Tibial nerve (tissue), 4 donors: ENCODE data around the gene ADAT3. TPM values are rescaled to one million over a fixed set of nuclear protein-coding genes. Genes with fewer than 3 reads are reported as not detected.
"Not testable (repeated sequence)": the region's sequence is repeated elsewhere in the genome, so short reads cannot be mapped to it uniquely, and the experiment has no call there.

Experiments
- DNase-seq, 2 donors: peaks; one replicate each; pipeline ENCODE4 v3.0.0-alpha.2; 2019; ENCODE audit warnings: low spot score in 2 of 2
- H3K27ac ChIP-seq, 4 donors: fragments of 200-600 bp; sonication (generic) in 3 of 4; one replicate each; pipeline ENCODE4 v1.5.1; 2017 to 2019; ENCODE audit warnings: mild to moderate bottlenecking in 1 of 4
- H3K27me3 ChIP-seq, 2 donors: fragments of 200-600 bp; sonication (generic) in 1 of 2; one replicate each; pipeline versions ENCODE4 v1.5.1 to v1.6.0; 2017 to 2019
- H3K36me3 ChIP-seq, 3 donors: fragments of 200-600 bp; sonication (generic); one replicate each; pipeline ENCODE4 v1.5.1; 2018 to 2019
- H3K4me1 ChIP-seq, 4 donors: fragments of 200-600 bp; sonication (generic) in 3 of 4; one replicate each; pipeline ENCODE4 v1.5.1; 2017 to 2019
- H3K4me3 ChIP-seq, 4 donors: fragments of 200-600 bp; sonication (generic) in 3 of 4; one replicate each; pipeline ENCODE4 v1.5.1; 2017 to 2019; ENCODE audit warnings: mild to moderate bottlenecking in 1 of 4, moderate library complexity in 1 of 4
- H3K9me3 ChIP-seq, 4 donors: fragments of 200-600 bp; sonication (generic) in 3 of 4; one replicate each; pipeline ENCODE4 v1.5.1; 2017 to 2019
- CTCF ChIP-seq, 5 experiments: fragments of 200-600 bp in 3 of 5; fragments of 450-650 bp in 2 of 5; sonication (generic) in 3 of 5; IDR thresholded peaks; one replicate each; pipeline ENCODE4 v1.5.1; 2016 to 2019; ENCODE audit warnings: antibody characterized with exemption in 5 of 5, mild to moderate bottlenecking in 3 of 5, moderate library complexity in 2 of 5
- EP300 ChIP-seq, 2 donors: sonication (generic); formaldehyde crosslinking; IDR thresholded peaks; one replicate each; pipeline ENCODE4 v1.6.1; 2017; ENCODE audit warnings: antibody characterized with exemption in 2 of 2, mild to moderate bottlenecking in 1 of 2
- POLR2A ChIP-seq, 2 donors: fragments of 450-650 bp; IDR thresholded peaks; one replicate each; pipeline ENCODE4 v1.6.1; 2017; ENCODE audit warnings: antibody characterized with exemption in 2 of 2, mild to moderate bottlenecking in 2 of 2, moderate library complexity in 2 of 2
- WGBS, 2 donors: methylation state at CpG; one replicate each; pipeline ENCODE4 v1.1.5; 2018; 5-methylcytosine and 5-hydroxymethylcytosine counted together
- total RNA-seq, 4 donors: library from RNA; depleted of rRNA; stranded (reverse); fragments of >200 nt; gene quantifications; one replicate each; pipeline ENCODE4 v1.1.0, GENCODE V29; 2016

Gene ADAT3
- total RNA-seq, 4 donors from 2014 or later = 2.4 to 8.7 (median 4.8) TPM

GRCh38 chr19:1885398-1886119, 19.6 kb upstream of the ADAT3 start, which contains the start of gene ABHD17A:
Gene ABHD17A (minus strand): TSS chr19:1885496. CDS start chr19:1881566, 3,930 bp downstream.
- DNase-seq = peak; percentile 91 to 93
- H3K9me3 ChIP-seq, H3K36me3 ChIP-seq, H3K27me3 ChIP-seq: not testable (repeated sequence)
- Histone ChIP-seq H3K4me3 (peak within 1 kb of the TSS; percentile 58 to 88 (median 76)), H3K4me1 (peaks cover 0 to 52% (median 31%) of the 10 kb centered on the region in 4 donors), H3K27ac (peak within 1 kb of the TSS; percentile 64 to 89 (median 84))
- 25 to 36% methylated on average over 23 to 32 of the region's 46 CpGs for WGBS, 2 donors
- peak; percentile 88 to 90 for TF ChIP-seq EP300 (IDR thresholded peaks at IDR 0.05)
- TF ChIP-seq POLR2A (IDR thresholded peaks at IDR 0.05) = peak; percentile 56 to 87

DNA sequence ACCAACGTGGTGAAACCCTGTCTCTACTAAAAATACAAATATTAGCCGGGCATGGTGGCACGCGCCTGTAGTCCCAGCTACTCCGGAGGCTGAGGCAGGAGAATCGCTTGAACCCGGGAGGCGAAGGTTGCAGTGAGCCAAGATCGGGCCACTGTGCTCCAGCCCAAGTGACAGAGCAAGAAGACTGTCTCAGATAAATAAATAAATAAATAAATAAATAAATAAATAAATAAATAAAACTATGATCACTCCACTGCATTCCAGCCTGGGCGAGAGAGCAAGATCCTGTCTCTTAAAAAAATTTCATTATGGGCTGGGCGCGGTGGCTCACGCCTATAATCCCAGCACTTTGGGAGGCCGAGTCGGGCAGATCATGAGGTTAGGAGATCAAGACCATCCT, 18.8 kb upstream of the ADAT3 start:
- H3K4me1 ChIP-seq = peaks cover 0 to 44% (median 26%) of the 10 kb centered on the region in 4 donors
- DNase-seq, H3K27ac ChIP-seq, H3K9me3 ChIP-seq, H3K4me3 ChIP-seq, H3K36me3 ChIP-seq, H3K27me3 ChIP-seq: not testable (repeated sequence)
- WGBS, 2 donors = 94% methylated on average over 15 of the region's 15 CpGs

DNA sequence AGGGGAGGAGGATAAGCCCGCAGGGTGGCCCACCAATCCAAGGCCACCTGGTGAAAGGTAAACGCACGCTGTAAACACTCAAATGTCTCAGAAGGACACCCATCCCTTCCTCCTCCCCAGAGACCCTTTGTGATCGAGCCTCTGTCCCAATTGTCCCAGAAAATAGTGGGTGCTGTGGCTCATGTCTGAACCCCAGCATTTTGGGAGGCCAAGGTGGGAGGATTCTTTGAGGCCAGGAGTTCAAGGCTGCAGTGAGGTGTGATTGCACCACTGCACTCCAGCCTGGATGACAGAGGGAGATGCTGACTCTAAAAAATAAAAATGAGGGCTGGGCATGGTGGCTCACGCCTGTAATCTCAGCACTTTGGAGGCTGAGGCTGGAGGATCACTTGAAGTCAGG, 16.8 kb upstream of the ADAT3 start:
- Histone ChIP-seq H3K4me3 (no peak overlapping the region), H3K27me3 (no peaks in the 10 kb centered on the region), H3K9me3 (no peaks in the 10 kb centered on the region), H3K27ac (no peak overlapping the region), H3K36me3 (no peaks in the 10 kb centered on the region), H3K4me1 (peaks cover 0 to 24% (median 8%) of the 10 kb centered on the region in 4 donors)
- WGBS, 2 donors = 84 to 85% methylated on average over 5 of the region's 5 CpGs
- DNase-seq = no peak
- no peak for TF ChIP-seq EP300 (IDR thresholded peaks at IDR 0.05)
- TF ChIP-seq POLR2A (IDR thresholded peaks at IDR 0.05) = no peak
- TF ChIP-seq CTCF (IDR thresholded peaks at IDR 0.05) = no peak

DNA sequence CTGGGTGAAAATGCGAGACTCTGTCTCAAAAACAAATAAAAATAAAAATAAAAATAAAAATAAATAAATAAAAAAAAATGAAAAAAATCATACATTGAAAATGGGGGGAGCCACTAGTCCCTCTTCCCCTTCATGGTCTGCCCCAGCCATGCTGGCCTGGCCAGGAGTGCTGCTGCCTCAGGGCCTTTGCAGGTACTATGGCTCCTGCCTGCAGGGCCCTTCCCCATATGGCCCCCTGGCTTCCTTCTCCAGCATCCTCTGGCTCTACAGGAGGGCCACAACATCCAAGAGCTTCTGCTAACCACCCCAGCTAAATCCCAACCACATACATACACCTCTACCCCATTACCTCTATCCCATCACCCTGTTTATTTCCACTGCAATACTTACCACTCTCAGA, 15.3 kb upstream of the ADAT3 start:
- H3K36me3 ChIP-seq = no peaks in the 10 kb centered on the region
- H3K27ac ChIP-seq = no peak overlapping the region
- 90 to 100% methylated on average over 1 of the region's 1 CpG for WGBS, 2 donors
- no peak for DNase-seq
- no peaks in the 10 kb centered on the region for H3K9me3 ChIP-seq
- no peak for TF ChIP-seq POLR2A (IDR thresholded peaks at IDR 0.05)
- no peak for TF ChIP-seq CTCF (IDR thresholded peaks at IDR 0.05)
- TF ChIP-seq EP300 (IDR thresholded peaks at IDR 0.05) = no peak
- H3K4me3 ChIP-seq = no peak overlapping the region
- peaks cover 0 to 13% (median 0%) of the 10 kb centered on the region in 4 donors for H3K4me1 ChIP-seq
- no peaks in the 10 kb centered on the region for H3K27me3 ChIP-seq

DNA sequence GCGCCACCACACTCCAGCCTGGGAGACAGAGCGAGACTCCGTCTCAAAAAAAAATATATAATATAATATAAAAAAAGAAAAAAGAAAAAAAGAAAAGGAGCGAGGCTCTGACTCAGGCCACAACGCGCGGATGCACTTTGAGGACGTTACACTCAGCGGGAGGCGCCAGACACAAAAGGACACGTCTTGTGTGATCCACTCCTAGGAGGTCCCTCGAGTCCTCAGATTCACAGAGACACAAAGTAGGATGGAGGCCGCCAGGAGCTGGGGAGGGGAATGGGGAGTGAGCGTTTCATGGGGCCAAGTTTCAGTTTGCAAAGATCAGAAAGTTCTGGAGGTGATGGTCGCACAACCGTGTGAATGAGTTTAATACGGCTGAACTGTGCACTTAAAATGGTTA, 11.4 kb upstream of the ADAT3 start:
- no peak overlapping the region for H3K4me3 ChIP-seq
- WGBS, 2 donors = 84 to 87% methylated on average over 17 of the region's 17 CpGs
- TF ChIP-seq EP300 (IDR thresholded peaks at IDR 0.05) = no peak
- no peak for TF ChIP-seq CTCF (IDR thresholded peaks at IDR 0.05)
- no peak for TF ChIP-seq POLR2A (IDR thresholded peaks at IDR 0.05)
- no peak for DNase-seq
- H3K9me3 ChIP-seq = no peaks in the 10 kb centered on the region
- H3K4me1 ChIP-seq = peaks cover 0 to 20% (median 9%) of the 10 kb centered on the region in 4 donors
- no peak overlapping the region for H3K27ac ChIP-seq
- H3K36me3 ChIP-seq = no peaks in the 10 kb centered on the region
- H3K27me3 ChIP-seq = no peaks in the 10 kb centered on the region

GRCh38 chr19:1896508-1896907, 8.7 kb upstream of the ADAT3 start:
- no peak for DNase-seq
- no peaks in the 10 kb centered on the region for H3K9me3 ChIP-seq
- H3K27ac ChIP-seq = peak overlapping the region in 3 of 4 donors; percentile 64 to 88 (median 70)
- H3K4me3 ChIP-seq = no peak overlapping the region
- H3K36me3 ChIP-seq = no peaks in the 10 kb centered on the region
- no peaks in the 10 kb centered on the region for H3K27me3 ChIP-seq
- TF ChIP-seq CTCF (IDR thresholded peaks at IDR 0.05) (no peak), POLR2A (IDR thresholded peaks at IDR 0.05) (no peak), EP300 (IDR thresholded peaks at IDR 0.05) (no peak)
- H3K4me1 ChIP-seq = peaks cover 0 to 20% (median 9%) of the 10 kb centered on the region in 4 donors
- 77 to 84% methylated on average over 13 of the region's 13 CpGs for WGBS, 2 donors
